Stimulated activated memory B cell treated with anti-CD40 and anti-IgM and Interleukin-4, amounts not matched to agents 10 μg/mL and 1 μg/mL and 100 μg/mL, for 72 hours (primary cell): ENCODE measurements around the gene HNRNPDL.
A peak's percentile ranks its signal among the peaks of the same experiment; 100 is the strongest.
"Not testable (repeated sequence)": the region's sequence is repeated elsewhere in the genome, so short reads cannot be mapped to it uniquely, and the experiment has no call there.

Source experiments
- ATAC-seq: fragments of 150-1000 bp; cut with Tn5 transposase; 2 replicates; pipeline ENCODE4 v1.10.0; 2021
- H3K27ac Mint-ChIP-seq: one replicate; pipeline ENCODE4 v1.8.0; 2022; ENCODE audit warnings: mild to moderate bottlenecking, mixed read lengths
- H3K27me3 Mint-ChIP-seq: one replicate; pipeline ENCODE4 v1.8.0; 2022; ENCODE audit warnings: mixed read lengths
- H3K36me3 Mint-ChIP-seq: one replicate; pipeline ENCODE4 v1.8.0; 2022; ENCODE audit warnings: mixed read lengths
- H3K4me1 Mint-ChIP-seq: one replicate; pipeline ENCODE4 v1.8.0; 2022; ENCODE audit warnings: mixed read lengths
- H3K4me3 Mint-ChIP-seq: one replicate; pipeline ENCODE4 v1.8.0; 2022; ENCODE audit warnings: mild to moderate bottlenecking, moderate library complexity, mixed read lengths
- H3K9me3 Mint-ChIP-seq: one replicate; pipeline ENCODE4 v1.8.0; 2022; ENCODE audit warnings: mixed read lengths

The HNRNPDL gene

DNA sequence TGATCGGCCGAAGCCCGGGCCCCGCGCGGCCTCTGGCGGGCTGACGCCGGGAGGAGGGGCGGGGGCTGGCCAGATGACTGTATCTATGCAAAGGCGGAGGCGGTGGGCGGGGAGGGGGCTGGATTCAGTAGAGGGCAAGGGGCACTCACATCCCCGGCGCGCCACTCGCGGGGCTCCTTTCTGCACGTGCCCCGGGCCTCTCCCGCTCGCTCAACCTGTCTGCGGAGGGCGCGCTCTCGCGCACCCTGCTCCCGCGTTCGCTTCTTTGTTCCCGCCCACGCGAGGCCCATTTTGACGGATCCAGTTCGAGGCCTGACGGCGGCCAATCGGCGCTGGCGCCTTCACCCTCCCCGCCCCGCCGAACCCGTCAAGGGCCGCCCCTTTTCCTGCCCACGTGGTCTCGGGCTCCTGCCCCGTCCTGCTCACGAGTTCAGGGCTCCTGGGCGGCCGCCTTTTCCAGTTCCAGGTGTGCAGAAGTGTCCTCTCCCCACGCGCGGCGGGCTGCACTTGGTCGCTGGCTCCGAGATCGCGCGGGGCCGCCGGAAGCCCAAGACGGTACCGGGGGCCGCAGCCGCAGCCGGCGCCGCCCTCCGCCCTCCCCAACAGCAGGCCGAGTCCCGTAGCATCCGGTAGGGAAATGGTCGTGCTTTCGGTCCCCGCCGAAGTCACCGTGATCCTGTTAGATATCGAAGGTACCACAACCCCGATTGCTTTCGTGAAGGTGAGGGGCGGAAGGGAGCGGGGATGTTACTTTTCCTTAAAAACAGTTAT lies at the start of gene HNRNPDL, which contains the start of gene ENOPH1:
HNRNPDL (minus strand) TSS at position 270 of the 771 bp plus-strand sequence. CDS start 772 bp downstream, outside the sequence.
ENOPH1 (plus strand) TSS at position 398 of the 771 bp plus-strand sequence; CDS start at position 638, 240 bp downstream.
- no peaks in the 10 kb centered on the region for H3K9me3 Mint-ChIP-seq
- peak within 1 kb of the TSS; percentile 97 for H3K27ac Mint-ChIP-seq
- H3K4me3 Mint-ChIP-seq, result peak within 1 kb of the TSS; percentile 98
- no peaks in the 10 kb centered on the region for H3K27me3 Mint-ChIP-seq
- peak; percentile 87 for ATAC-seq
- H3K36me3 Mint-ChIP-seq, result peaks cover 44% of the 10 kb centered on the region
- H3K4me1 Mint-ChIP-seq, result peaks cover 59% of the 10 kb centered on the region

- Mint-ChIP-seq H3K4me3 (no peak overlapping the region), H3K9me3 (no peaks in the 10 kb centered on the region), H3K27me3 (no peaks in the 10 kb centered on the region), H3K36me3 (peaks cover 25% of the 10 kb centered on the region), H3K27ac (no peak overlapping the region), H3K4me1 (no peaks in the 10 kb centered on the region)
- no peak for ATAC-seq
Observed at GRCh38 chr4:82479562-82479961, 49.3 kb upstream of the HNRNPDL start.

DNA sequence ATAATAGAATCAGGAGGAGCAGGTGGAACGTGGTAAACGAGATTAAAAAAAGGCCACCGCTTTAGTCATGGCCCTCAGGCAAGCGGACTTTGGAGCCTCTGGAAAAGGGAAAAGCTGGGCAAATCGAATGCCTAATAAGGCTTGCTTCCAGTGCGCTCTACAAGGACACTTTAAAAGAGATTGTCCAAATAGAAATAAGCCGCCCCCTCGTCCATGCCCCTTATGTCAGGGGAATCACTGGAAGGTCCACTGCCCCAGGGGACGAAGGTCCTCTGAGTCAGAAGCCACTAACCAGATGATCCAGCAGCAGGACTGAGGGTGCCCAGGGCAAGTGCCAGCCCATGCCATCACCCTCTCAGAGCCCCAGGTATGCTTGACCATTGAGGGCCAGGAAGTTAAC lies 47.2 kb upstream of the HNRNPDL start:
- not testable (repeated sequence) for H3K27me3 Mint-ChIP-seq, H3K27ac Mint-ChIP-seq, H3K9me3 Mint-ChIP-seq, H3K4me1 Mint-ChIP-seq, H3K4me3 Mint-ChIP-seq, ATAC-seq
- peaks cover 25% of the 10 kb centered on the region for H3K36me3 Mint-ChIP-seq

- H3K9me3 Mint-ChIP-seq, H3K4me1 Mint-ChIP-seq, H3K27ac Mint-ChIP-seq, H3K4me3 Mint-ChIP-seq, ATAC-seq, H3K27me3 Mint-ChIP-seq: not testable (repeated sequence)
- peaks cover 21% of the 10 kb centered on the region for H3K36me3 Mint-ChIP-seq
Observed at GRCh38 chr4:82475931-82476330, 45.7 kb upstream of the HNRNPDL start.

DNA sequence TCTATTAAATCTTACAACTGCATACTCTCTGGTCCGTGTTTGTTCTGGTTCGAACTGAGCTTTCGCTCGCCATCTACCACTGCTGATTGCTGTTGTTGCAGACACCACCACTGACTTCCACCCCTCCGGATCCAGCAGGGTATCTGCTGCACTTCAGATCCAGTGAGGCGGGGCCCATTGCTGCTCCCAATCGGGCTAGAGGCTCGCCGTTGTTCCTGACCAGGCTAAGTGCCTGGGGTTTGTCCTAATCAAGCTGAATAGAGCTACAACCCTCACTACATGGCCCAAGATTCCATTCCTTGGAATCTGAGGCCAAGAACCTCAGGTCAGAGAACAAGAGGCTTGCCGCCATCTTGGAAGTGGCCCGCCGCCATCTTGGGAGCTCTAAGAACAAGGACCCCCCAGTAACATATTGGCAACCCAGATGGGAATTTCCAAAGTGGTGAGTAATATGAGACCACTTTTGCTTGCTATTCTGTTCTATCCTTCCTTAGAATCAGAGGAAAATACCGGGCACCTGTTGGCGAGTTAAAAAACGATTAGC lies 43.4 kb upstream of the HNRNPDL start:
- ATAC-seq, result no peak
- Mint-ChIP-seq H3K9me3 (no peaks in the 10 kb centered on the region), H3K27ac (no peak overlapping the region), H3K4me3 (no peak overlapping the region), H3K36me3 (peaks cover 6% of the 10 kb centered on the region), H3K27me3 (no peaks in the 10 kb centered on the region), H3K4me1 (no peaks in the 10 kb centered on the region)

DNA sequence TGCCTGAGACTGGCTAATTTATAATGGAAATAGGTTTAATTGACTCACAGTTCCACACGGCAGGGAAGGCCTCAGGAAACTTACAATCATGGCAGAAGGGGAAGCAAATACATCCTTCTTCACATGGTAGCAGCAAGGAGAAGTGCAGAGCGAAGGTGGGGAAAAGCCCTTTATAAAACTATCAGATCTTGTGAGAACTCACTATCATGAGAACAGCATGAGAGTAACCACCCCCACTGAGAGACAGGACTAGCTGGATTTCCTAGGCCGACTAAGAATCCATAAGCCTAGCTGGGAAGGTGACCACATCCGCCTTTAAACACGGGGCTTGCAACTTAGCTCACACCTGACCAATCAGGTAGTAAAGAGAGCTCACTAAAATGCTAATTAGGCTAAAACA lies 42.8 kb upstream of the HNRNPDL start:
- not testable (repeated sequence) for ATAC-seq, H3K27ac Mint-ChIP-seq, H3K4me3 Mint-ChIP-seq, H3K27me3 Mint-ChIP-seq, H3K9me3 Mint-ChIP-seq, H3K4me1 Mint-ChIP-seq
- peaks cover 12% of the 10 kb centered on the region for H3K36me3 Mint-ChIP-seq

GRCh38 chr4:82469791-82470345 lies 39.6 kb upstream of the HNRNPDL start:
- Mint-ChIP-seq H3K36me3 (peaks cover 21% of the 10 kb centered on the region), H3K4me1 (peaks cover 9% of the 10 kb centered on the region), H3K27me3 (no peaks in the 10 kb centered on the region), H3K27ac (no peak overlapping the region), H3K9me3 (no peaks in the 10 kb centered on the region), H3K4me3 (no peak overlapping the region)
- no peak for ATAC-seq

DNA sequence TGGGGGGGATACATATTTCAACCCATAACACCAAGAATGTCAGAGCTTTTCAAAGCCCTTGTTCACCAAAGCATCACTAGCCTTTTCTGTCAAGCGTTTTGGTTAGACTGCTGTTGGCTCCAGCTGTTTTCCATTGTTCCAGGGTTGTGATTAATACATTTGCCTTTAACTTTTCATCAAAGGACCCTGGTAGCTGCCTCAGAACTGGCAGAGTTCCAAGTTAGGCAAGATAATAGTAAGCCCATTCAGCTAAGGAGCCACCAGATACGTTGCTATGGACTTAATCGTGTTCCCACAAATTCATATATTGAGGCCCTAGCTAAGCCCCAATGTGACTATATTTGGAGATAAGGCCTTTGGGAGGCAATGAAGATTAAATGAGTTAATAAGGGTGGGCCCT lies 37.2 kb upstream of the HNRNPDL start:
- ATAC-seq, result no peak
- peaks cover 28% of the 10 kb centered on the region for H3K4me1 Mint-ChIP-seq
- no peaks in the 10 kb centered on the region for H3K9me3 Mint-ChIP-seq
- no peak overlapping the region for H3K27ac Mint-ChIP-seq
- peaks cover 32% of the 10 kb centered on the region for H3K36me3 Mint-ChIP-seq
- H3K4me3 Mint-ChIP-seq, result no peak overlapping the region
- no peaks in the 10 kb centered on the region for H3K27me3 Mint-ChIP-seq

GRCh38 chr4:82463221-82463620 lies 33.0 kb upstream of the HNRNPDL start:
- Mint-ChIP-seq H3K4me3 (no peak overlapping the region), H3K36me3 (peaks cover 29% of the 10 kb centered on the region), H3K27me3 (no peaks in the 10 kb centered on the region), H3K9me3 (no peaks in the 10 kb centered on the region), H3K4me1 (peaks cover 28% of the 10 kb centered on the region), H3K27ac (no peak overlapping the region)
- ATAC-seq, result no peak

DNA sequence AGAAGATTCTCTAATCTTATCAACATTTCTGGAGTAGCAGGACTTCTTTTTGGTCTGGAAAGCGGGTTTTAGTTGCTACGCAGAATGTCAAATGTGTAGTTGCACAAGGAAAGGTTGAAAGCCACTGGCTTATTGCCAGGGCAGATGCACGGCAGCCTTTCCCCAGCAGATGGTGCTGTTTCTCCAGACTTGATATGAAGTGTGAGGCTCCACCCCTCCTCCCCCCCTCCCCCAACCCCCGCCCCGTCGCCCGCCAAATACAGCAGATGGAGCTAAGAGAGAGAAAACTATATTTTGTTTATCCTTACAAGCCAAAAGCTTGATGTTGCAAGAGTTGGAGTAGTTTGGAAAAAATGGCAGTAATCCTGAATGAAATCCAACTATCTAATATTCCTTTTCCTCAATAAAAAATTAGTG lies 32.2 kb upstream of the HNRNPDL start:
- H3K27ac Mint-ChIP-seq, result no peak overlapping the region
- H3K36me3 Mint-ChIP-seq, result peaks cover 35% of the 10 kb centered on the region
- peaks cover 28% of the 10 kb centered on the region for H3K4me1 Mint-ChIP-seq
- ATAC-seq, result peak; percentile 85
- no peaks in the 10 kb centered on the region for H3K9me3 Mint-ChIP-seq
- H3K27me3 Mint-ChIP-seq, result no peaks in the 10 kb centered on the region
- H3K4me3 Mint-ChIP-seq, result no peak overlapping the region

- Mint-ChIP-seq H3K9me3 (no peaks in the 10 kb centered on the region), H3K27me3 (no peaks in the 10 kb centered on the region), H3K36me3 (peaks cover 38% of the 10 kb centered on the region), H3K4me1 (peaks cover 28% of the 10 kb centered on the region), H3K4me3 (no peak overlapping the region), H3K27ac (no peak overlapping the region)
- ATAC-seq, result no peak
Observed at GRCh38 chr4:82461710-82462109, 31.4 kb upstream of the HNRNPDL start.

- Mint-ChIP-seq H3K27ac (peak overlapping the region; percentile 49), H3K9me3 (no peaks in the 10 kb centered on the region)
Observed at GRCh38 chr4:82458729-82459128, 28.5 kb upstream of the HNRNPDL start.

GRCh38 chr4:82457266-82457665 lies 27.0 kb upstream of the HNRNPDL start:
- Mint-ChIP-seq H3K27ac (no peak overlapping the region), H3K4me3 (no peak overlapping the region)

More at GRCh38 chr4:82458729-82459128, 28.5 kb upstream of the HNRNPDL start:
- no peaks in the 10 kb centered on the region for H3K27me3 Mint-ChIP-seq
- H3K4me1 Mint-ChIP-seq, result peaks cover 8% of the 10 kb centered on the region
- H3K4me3 Mint-ChIP-seq, result no peak overlapping the region
- ATAC-seq, result peak; percentile 79
- H3K36me3 Mint-ChIP-seq, result peaks cover 36% of the 10 kb centered on the region

GRCh38 chr4:82452026-82452425 lies 21.8 kb upstream of the HNRNPDL start:
- Mint-ChIP-seq H3K27ac (no peak overlapping the region), H3K4me1 (no peaks in the 10 kb centered on the region), H3K36me3 (peaks cover 53% of the 10 kb centered on the region), H3K4me3 (no peak overlapping the region), H3K27me3 (no peaks in the 10 kb centered on the region), H3K9me3 (no peaks in the 10 kb centered on the region)
- ATAC-seq, result no peak

More at GRCh38 chr4:82457266-82457665, 27.0 kb upstream of the HNRNPDL start:
- Mint-ChIP-seq H3K9me3 (no peaks in the 10 kb centered on the region), H3K36me3 (peaks cover 30% of the 10 kb centered on the region), H3K27me3 (no peaks in the 10 kb centered on the region), H3K4me1 (no peaks in the 10 kb centered on the region)
- no peak for ATAC-seq

DNA sequence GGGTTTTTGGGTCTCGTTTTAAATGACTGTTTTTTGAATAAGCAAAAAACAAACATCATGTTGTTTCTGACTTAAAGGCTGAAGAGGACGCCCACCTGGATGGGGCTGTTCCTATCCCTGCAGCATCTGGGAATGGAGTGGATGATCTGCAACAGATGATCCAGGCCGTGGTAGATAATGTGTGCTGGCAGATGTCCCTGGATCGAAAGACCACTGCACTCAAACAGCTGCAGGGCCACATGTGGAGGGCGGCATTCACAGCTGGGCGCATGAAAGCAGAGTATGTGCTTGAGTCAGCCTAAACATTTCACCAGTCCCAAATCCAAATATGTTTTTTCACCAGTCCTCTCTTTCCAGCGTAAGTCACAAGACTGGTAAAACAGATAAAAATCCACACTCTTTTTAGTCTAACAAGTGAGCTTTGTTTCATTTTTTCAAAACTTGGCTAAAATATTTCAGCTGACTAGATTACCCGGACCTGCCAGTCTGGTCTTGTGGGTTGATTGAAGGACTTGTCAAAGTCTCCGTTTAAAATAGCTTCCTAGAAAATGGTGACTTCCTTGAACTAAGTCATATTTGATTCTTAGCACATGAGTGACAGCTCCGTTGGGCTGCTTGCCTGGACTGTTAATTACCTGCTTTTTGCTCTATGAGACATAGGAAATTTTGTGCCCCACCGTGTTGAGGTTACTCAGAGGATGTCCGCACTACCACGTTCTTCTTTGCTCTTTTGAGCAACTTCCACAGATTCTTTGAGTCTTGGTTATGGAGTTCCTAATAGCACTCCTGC lies 20.9 kb upstream of the HNRNPDL start:
- H3K9me3 Mint-ChIP-seq, result no peaks in the 10 kb centered on the region
- H3K4me1 Mint-ChIP-seq, result no peaks in the 10 kb centered on the region
- peaks cover 54% of the 10 kb centered on the region for H3K36me3 Mint-ChIP-seq
- ATAC-seq, result no peak
- H3K27me3 Mint-ChIP-seq, result no peaks in the 10 kb centered on the region
- no peak overlapping the region for H3K4me3 Mint-ChIP-seq
- H3K27ac Mint-ChIP-seq, result no peak overlapping the region
